HG02763 (cell line): ENCODE results near the gene CAPN7.

Source experiments
- ATAC-seq: cut with Tn5 transposase; IDR thresholded peaks from one replicate; pipeline ENCODE4 v1.9.1; 2021; ENCODE audit warnings: mild to moderate bottlenecking, moderate library complexity; ENCODE audit not compliant: unreplicated experiment

Gene CAPN7

GRCh38 chr3:15272426-15273196 lies 66.6 kb downstream of the CAPN7 start:
- ATAC-seq = no peak

DNA sequence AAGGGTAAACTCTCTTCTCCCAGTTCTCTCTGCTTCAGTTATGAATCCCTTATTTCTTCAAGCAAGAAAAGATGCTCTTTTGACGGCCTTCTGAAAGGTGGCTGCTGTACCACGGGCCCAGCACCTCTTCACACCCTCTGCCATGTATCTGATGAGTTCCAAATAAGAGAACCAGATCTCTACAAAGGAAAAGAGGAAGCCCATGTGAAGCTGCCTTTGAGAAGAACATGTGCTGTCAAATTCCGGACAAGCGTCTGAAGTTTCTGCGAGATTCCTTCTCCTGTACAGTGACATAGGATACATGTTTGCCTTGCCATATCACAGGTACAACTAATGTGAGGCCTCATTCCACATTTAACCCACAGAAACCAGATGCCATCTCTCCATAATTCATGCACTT lies 67.2 kb downstream of the CAPN7 start:
- no peak for ATAC-seq

- ATAC-seq = no peak
Observed at GRCh38 chr3:15276028-15276724, 70.1 kb downstream of the CAPN7 start.

GRCh38 chr3:15277861-15278500 lies 71.9 kb downstream of the CAPN7 start:
- no peak for ATAC-seq

- no peak for ATAC-seq
Observed at GRCh38 chr3:15279205-15279604, 73.2 kb downstream of the CAPN7 start.

DNA sequence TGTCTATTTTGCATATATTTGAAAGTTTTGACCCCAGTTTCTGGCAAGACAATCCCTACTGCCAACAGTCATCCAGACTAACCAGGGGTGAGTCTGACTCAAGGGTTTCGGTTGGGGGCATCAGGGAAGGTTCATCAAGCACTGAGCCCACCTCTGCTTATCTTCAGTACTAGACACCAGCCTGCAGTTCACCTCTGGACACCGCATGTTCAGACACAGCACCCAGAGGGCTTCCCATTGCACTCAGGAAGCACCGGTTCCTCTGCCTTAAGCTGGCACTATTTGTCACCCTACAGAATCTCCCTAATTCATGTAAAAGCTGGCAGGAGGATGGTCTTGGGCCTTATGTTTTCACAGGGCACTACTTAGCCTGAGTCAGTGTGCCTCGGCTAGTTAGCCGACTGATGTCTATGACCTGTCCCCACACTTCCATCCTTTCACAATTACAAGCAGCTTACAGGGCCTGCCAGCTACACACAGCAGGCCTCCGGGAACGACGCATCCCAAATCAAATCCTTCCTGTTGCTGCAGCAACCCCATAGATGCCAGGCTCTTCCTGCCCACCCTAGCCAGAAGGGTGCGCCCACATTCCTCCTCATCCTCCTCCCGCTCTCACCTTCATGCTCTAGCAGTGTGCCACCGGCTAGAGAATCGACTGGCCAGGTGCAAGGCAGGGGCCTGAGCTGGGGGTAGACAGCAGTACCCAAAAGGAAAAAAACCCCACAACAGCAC lies 73.8 kb downstream of the CAPN7 start:
- no peak for ATAC-seq

GRCh38 chr3:15280853-15281532 lies 74.9 kb downstream of the CAPN7 start:
- ATAC-seq = no peak

DNA sequence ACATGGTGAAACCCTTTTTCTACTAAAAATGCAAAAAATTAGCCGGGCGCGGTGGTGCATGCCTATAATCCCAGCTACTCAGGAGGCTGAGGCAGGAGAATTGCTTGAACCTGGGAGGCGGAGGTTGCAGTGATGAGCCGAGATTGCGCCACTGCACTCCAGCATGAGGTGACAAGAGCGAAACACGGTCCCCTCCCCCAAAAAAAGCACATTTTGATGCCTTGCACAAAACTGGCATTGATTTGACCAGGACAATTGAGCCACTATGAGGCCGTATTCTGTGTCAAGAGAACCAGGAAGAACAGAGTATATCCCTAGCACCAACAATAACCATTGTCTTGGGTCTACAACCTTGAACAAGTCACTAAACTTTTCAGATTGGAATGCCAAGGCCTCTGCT lies 75.8 kb downstream of the CAPN7 start:
- ATAC-seq = no peak

DNA sequence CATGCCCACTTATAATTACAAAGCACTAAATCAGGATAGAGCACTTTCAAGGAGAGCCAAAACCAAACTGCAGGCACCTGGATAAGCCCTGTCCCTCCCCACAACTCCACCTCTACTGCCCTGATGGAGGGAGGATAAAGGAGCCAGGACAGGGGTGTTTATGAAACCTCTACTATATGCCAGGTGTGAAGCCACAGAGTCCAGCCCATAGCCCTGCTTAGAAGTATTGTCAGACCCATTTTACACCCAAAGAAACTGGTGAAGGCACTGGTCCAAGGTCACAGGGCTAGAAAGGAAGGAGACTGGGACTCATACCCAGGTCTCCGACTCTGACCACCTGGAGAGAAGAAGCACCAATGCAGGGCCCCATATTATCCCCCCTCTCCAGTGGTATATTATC lies 77.7 kb downstream of the CAPN7 start:
- no peak for ATAC-seq

GRCh38 chr3:15284121-15284889 lies 78.3 kb downstream of the CAPN7 start:
- no peak for ATAC-seq

DNA sequence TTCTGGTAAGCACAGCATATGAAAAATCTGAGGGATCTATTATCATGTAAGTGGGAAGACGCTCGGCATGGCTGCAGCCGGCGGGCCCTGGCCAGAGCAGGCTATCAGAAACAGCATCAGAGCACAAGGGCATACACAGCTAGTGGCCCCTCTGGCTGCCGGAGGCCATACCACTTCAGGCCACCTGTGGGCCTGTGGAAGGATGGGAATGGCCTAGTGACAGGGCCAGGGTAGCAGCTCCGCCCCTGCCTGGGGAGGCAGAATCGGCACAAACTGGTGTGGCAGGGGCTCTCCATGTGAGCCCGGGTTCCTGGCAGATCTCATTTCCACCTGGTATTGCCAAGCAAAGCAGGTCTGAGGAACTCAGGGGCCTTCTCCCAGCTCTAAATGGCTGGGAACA lies 80.0 kb downstream of the CAPN7 start:
- ATAC-seq = no peak

GRCh38 chr3:15287565-15288330 lies 81.7 kb downstream of the CAPN7 start:
- no peak for ATAC-seq

GRCh38 chr3:15288331-15289035 lies 82.4 kb downstream of the CAPN7 start:
- no peak for ATAC-seq

DNA sequence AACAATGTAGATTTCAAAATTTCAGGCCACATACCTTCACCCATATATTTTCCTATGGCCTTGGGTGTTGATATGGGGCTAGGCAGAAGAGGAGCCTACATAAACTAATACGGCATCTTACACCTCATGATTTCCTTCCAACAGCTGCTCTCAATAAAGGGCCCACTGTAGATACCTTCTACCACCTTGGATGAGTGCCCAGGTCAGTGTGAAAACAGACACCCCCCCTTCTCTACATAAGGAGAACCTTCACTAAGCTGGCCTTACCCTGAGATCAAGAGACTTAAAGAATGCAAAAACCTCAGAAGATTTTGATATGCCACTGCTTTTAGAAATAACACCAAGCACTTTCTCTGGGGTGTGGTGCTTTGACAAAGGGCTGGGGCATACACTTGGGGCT lies 83.6 kb downstream of the CAPN7 start:
- ATAC-seq = no peak

- no peak for ATAC-seq
Observed at GRCh38 chr3:15290736-15291135, 84.7 kb downstream of the CAPN7 start.

- peak; percentile 83 for ATAC-seq
Observed at GRCh38 chr3:15291589-15292541, 85.8 kb downstream of the CAPN7 start.

DNA sequence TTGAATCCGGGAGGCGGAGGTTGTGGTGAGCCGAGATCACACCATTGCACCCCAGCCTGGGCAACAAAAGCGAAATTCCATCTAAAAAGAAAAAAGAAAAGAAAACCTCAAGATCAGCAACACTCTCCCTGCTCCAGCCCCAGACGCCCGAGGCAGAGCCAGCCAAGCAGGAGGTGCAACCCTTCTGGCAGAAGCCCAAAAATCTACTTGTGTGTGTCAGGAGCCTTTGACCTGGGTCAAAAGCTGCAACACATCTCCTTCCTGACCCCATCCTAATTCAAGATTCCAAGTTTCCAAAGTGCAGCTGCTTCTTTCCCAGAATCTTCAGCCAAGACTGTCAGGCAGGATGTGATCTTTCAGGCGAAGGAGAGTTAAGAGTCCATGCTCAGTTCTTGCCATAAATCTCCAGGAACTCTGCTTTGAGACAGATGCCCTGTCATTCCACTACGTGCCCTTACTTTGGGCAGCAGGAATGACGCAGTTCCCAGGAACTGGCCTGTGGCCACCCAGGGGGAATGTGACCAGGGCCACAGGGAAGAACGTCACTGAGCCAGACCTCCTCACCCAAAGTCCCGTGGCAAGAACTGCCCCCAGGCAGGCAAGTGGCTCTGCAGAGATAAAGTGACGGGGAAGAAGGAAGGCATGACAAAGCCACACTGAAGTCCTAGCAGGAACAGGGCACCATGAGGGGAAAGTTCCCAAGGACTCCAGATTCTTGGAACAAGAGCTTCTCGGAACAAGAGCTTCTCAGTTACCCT lies 86.9 kb downstream of the CAPN7 start:
- ATAC-seq = no peak
